Calu3 (cell line): ENCODE measurements around the gene PLPPR4. TPM values are rescaled to one million over a fixed set of nuclear protein-coding genes. Genes with fewer than 3 reads are reported as not detected.

ENCODE experiments used
- BruUV-seq: library from RNA; stranded (reverse); fragments of 400-500 nt; replicated peaks from 2 replicates; lab custom pipeline; 2021; lab: Mats Ljungman, UMichigan
- CTCF ChIA-PET: fragments of 300-600 bp; sonication (Branson Sonifier 250); formaldehyde crosslinking; loops from one replicate; lab custom pipeline; 2022; ENCODE audit warnings: antibody characterized with exemption; lab: Charles Lee
- DNase-seq: peaks from one replicate; pipeline ENCODE4 v3.0.0; 2022
- H3K27ac Mint-ChIP-seq: one replicate; pipeline ENCODE4 v1.8.0; 2022; ENCODE audit warnings: mixed read lengths; ENCODE audit not compliant: unreplicated experiment
- H3K27me3 Mint-ChIP-seq: one replicate; pipeline ENCODE4 v1.8.0; 2022; ENCODE audit warnings: mixed read lengths; ENCODE audit not compliant: unreplicated experiment
- H3K36me3 Mint-ChIP-seq: one replicate; pipeline ENCODE4 v1.8.0; 2022; ENCODE audit warnings: mild to moderate bottlenecking, moderate library complexity, mixed read lengths; ENCODE audit not compliant: insufficient read depth, unreplicated experiment
- H3K4me1 Mint-ChIP-seq: one replicate; pipeline ENCODE4 v1.8.0; 2022; ENCODE audit warnings: mild to moderate bottlenecking, low read depth, mixed read lengths; ENCODE audit not compliant: unreplicated experiment
- H3K4me3 Mint-ChIP-seq: one replicate; pipeline ENCODE4 v1.8.0; 2022; ENCODE audit warnings: mild to moderate bottlenecking, low read depth, moderate library complexity, mixed read lengths; ENCODE audit not compliant: unreplicated experiment
- H3K9me3 Mint-ChIP-seq: one replicate; pipeline ENCODE4 v1.8.0; 2022; ENCODE audit warnings: low read depth, mixed read lengths; ENCODE audit not compliant: unreplicated experiment
- intact Hi-C: fragments of 100-400 bp; cut with micrococcal nuclease; formaldehyde crosslinking; loops from one replicate; pipeline ENCODE4 v1.10.0; 2022; ENCODE audit not compliant: unreplicated experiment
- total RNA-seq: library from RNA; stranded (reverse); gene quantifications from 2 replicates; pipeline ENCODE4 v1.2.3, GENCODE V29; 2022
- TF ChIP-seq, protein P1 (sequence below): fragments of 200-600 bp; IDR thresholded peaks from one replicate; pipeline ENCODE4 v1.8.0; 2022; ENCODE audit warnings: antibody characterized with exemption; ENCODE audit not compliant: unreplicated experiment

The PLPPR4 gene
- total RNA-seq, 1 experiment from 2014 or later: 0.12 TPM

- no TSS peak for BruUV-seq
- Mint-ChIP-seq H3K27me3 (no peaks in the 10 kb centered on the region), H3K36me3 (no peaks in the 10 kb centered on the region), H3K4me3 (no peak overlapping the region), H3K9me3 (no peaks in the 10 kb centered on the region), H3K27ac (no peak overlapping the region), H3K4me1 (no peaks in the 10 kb centered on the region)
- DNase-seq: no peak
- intact Hi-C loops: no loop called here
- TF ChIP-seq, protein P1, sequence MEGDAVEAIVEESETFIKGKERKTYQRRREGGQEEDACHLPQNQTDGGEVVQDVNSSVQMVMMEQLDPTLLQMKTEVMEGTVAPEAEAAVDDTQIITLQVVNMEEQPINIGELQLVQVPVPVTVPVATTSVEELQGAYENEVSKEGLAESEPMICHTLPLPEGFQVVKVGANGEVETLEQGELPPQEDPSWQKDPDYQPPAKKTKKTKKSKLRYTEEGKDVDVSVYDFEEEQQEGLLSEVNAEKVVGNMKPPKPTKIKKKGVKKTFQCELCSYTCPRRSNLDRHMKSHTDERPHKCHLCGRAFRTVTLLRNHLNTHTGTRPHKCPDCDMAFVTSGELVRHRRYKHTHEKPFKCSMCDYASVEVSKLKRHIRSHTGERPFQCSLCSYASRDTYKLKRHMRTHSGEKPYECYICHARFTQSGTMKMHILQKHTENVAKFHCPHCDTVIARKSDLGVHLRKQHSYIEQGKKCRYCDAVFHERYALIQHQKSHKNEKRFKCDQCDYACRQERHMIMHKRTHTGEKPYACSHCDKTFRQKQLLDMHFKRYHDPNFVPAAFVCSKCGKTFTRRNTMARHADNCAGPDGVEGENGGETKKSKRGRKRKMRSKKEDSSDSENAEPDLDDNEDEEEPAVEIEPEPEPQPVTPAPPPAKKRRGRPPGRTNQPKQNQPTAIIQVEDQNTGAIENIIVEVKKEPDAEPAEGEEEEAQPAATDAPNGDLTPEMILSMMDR: no peak
- CTCF ChIA-PET: no interaction called here
These were observed 45.3 kb upstream of the PLPPR4 start for GRCh38 chr1:99218999-99219398.

DNA sequence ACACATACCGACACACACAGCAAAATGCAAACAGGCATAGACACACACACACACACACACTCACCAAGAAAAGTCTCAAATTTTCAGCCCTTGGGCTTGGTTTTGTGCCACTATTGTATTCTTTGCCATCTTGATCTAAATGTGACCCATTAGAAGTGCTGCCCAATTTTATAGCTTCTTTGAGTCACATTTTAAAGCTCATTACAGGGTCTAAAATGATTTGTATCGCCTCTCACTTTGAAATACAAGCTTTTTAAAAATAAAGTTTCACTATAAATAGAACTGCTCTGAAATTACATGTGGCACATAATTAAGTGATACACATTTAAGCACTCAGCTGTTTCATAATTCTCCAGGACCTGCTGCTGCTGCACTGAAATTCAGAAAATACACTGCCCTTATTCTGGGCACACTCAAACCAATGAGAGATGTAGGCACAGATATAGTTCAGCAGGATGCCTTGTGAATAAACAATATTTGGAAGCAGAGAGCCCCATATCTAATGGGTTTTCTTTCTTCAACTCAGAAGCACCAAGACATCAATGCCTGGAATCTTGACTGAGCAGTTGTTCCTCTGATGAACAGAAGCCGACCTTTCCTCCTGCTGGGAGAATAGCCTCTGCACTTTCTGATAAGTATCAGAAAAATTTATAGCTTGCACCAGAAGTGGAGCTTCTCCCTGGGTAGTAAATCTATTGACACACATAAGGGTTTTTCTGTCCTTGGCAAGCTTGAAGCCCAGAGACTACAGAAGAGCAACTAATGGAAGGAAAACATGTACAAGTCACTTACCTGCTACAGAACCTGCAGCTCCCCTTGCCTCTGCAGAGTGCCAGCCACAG is 37.0 kb upstream of the PLPPR4 start:
- no peak overlapping the region for H3K4me3 Mint-ChIP-seq
- H3K27me3 Mint-ChIP-seq: peaks cover 14% of the 10 kb centered on the region
- H3K9me3 Mint-ChIP-seq: no peaks in the 10 kb centered on the region
- intact Hi-C loops: no loop called here
- no peaks in the 10 kb centered on the region for H3K4me1 Mint-ChIP-seq
- DNase-seq: no peak
- TF ChIP-seq, protein P1: no peak
- H3K36me3 Mint-ChIP-seq: no peaks in the 10 kb centered on the region
- no TSS peak for BruUV-seq
- H3K27ac Mint-ChIP-seq: no peak overlapping the region
- CTCF ChIA-PET: no interaction called here

- Mint-ChIP-seq H3K27me3 (peaks cover 14% of the 10 kb centered on the region), H3K4me1 (no peaks in the 10 kb centered on the region), H3K9me3 (no peaks in the 10 kb centered on the region), H3K4me3 (no peak overlapping the region), H3K36me3 (no peaks in the 10 kb centered on the region), H3K27ac (no peak overlapping the region)
- CTCF ChIA-PET: no interaction called here
- TF ChIP-seq, protein P1: no peak
- BruUV-seq: no TSS peak
- DNase-seq: no peak
- intact Hi-C loops: no loop called here
These were observed 36.1 kb upstream of the PLPPR4 start for GRCh38 chr1:99228153-99228552.

DNA sequence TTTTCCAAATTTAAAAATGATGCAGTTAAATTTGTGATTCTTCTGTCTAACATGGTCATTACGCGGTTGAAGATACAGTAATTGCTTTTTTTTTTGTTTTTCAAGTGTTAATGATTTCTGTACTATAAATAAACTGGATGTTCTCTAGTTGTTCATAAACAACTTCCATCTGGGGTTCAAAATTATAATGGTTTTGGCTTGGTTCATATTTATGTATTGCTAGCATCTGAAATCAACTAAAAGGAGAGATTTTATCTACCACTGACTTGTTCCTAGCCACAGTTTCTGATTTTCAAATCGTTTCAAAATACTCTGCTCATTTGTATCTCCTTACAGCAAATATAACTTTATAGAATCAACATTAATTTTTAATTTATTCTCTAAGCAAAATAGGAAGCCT is 35.2 kb upstream of the PLPPR4 start:
- Mint-ChIP-seq H3K4me1 (no peaks in the 10 kb centered on the region), H3K4me3 (no peak overlapping the region), H3K36me3 (no peaks in the 10 kb centered on the region), H3K27ac (no peak overlapping the region), H3K9me3 (no peaks in the 10 kb centered on the region), H3K27me3 (peaks cover 14% of the 10 kb centered on the region)
- no TSS peak for BruUV-seq
- intact Hi-C loops: no loop called here
- TF ChIP-seq, protein P1: no peak
- CTCF ChIA-PET: no interaction called here
- no peak for DNase-seq
